Thyroid gland (tissue), 4 donors: Measurements from ENCODE around the gene CAMTA1. TPM values are rescaled to one million over a fixed set of nuclear protein-coding genes. Genes with fewer than 3 reads are reported as not detected.

ENCODE experiments used
- DNase-seq, 2 donors: peaks; one replicate each; pipeline ENCODE4 v3.0.0-alpha.2; 2019
- H3K27ac ChIP-seq, 3 donors: fragments of 200-600 bp; sonication (generic); 1 replicate in 2 of 3; 2 replicates in 1 of 3; pipeline ENCODE4 v1.5.1; 2016 to 2019; ENCODE audit warnings: mild to moderate bottlenecking in 1 of 3, moderate library complexity in 1 of 3
- H3K27me3 ChIP-seq: fragments of 200-600 bp; sonication (generic); one replicate; pipeline ENCODE4 v1.5.1; 2019
- H3K36me3 ChIP-seq, 2 donors: fragments of 200-600 bp; sonication (generic); one replicate each; pipeline ENCODE4 v1.5.1; 2016 to 2019
- H3K4me1 ChIP-seq, 2 donors: fragments of 200-600 bp; sonication (generic); one replicate each; pipeline ENCODE4 v1.5.1; 2017 to 2019
- H3K4me3 ChIP-seq, 3 donors: fragments of 200-600 bp; sonication (generic); replicated peaks in 1 of 3; 1 replicate in 2 of 3; 2 replicates in 1 of 3; pipeline ENCODE4 v1.5.1; 2016; ENCODE audit warnings: mild to moderate bottlenecking in 1 of 3
- H3K9me3 ChIP-seq: fragments of 200-600 bp; sonication (generic); one replicate; pipeline ENCODE4 v1.5.1; 2017
- CTCF ChIP-seq, 6 experiments: fragments of 200-600 bp in 3 of 6; fragments of 450-650 bp in 3 of 6; sonication (generic) in 3 of 6; IDR thresholded peaks; one replicate each; pipeline ENCODE4 v1.5.1; 2016 to 2019; ENCODE audit warnings: antibody characterized with exemption in 6 of 6, mild to moderate bottlenecking in 2 of 6, inconsistent platforms in 1 of 6, moderate library complexity in 1 of 6
- POLR2A ChIP-seq, 2 donors: fragments of 450-650 bp; IDR thresholded peaks; one replicate each; pipeline ENCODE4 v1.6.1; 2017; ENCODE audit warnings: antibody characterized with exemption in 2 of 2, mild to moderate bottlenecking in 2 of 2, moderate library complexity in 1 of 2
- WGBS, 2 donors: methylation state at CpG; one replicate each; pipeline ENCODE4 v1.1.5; 2017; 5-methylcytosine and 5-hydroxymethylcytosine counted together
- intact Hi-C: fragments of 100-400 bp; cut with DNase I; formaldehyde crosslinking; loops from one replicate; pipeline ENCODE4 v1.15.1; 2023
- small RNA-seq: library from RNA; depleted of rRNA; stranded (forward); fragments of <200 nt; gene quantifications from one replicate; pipeline ENCODE3, GENCODE V24; 2016
- total RNA-seq, 4 donors: library from RNA; depleted of rRNA; stranded (reverse); fragments of >200 nt; gene quantifications; one replicate each; pipeline ENCODE4 v1.2.3, GENCODE V29; 2016

The CAMTA1 gene
- total RNA-seq, 4 donors from 2014 or later, result 63.9 to 124 (median 101) TPM

- DNase-seq, result no peak
- intact Hi-C loops, result no loop called here
- WGBS, 2 donors, result 93 to 94% methylated on average over 6 of the region's 6 CpGs
- H3K4me3 ChIP-seq, result no peak overlapping the region
- TF ChIP-seq POLR2A (IDR thresholded peaks at IDR 0.05) (no peak), CTCF (IDR thresholded peaks at IDR 0.05) (no peak)
- H3K27ac ChIP-seq, result no peak overlapping the region
- H3K4me1 ChIP-seq, result no peaks in the 10 kb centered on the region
- no peaks in the 10 kb centered on the region for H3K9me3 ChIP-seq
- no peaks in the 10 kb centered on the region for H3K27me3 ChIP-seq
- H3K36me3 ChIP-seq, result peaks cover 22 to 51% of the 10 kb centered on the region in 2 donors
Observed at GRCh38 chr1:7811476-7811875, 1026.2 kb downstream of the CAMTA1 start.

GRCh38 chr1:7813677-7814373 is 1028.6 kb downstream of the CAMTA1 start:
- 98% methylated on average over 3 of the region's 3 CpGs for WGBS, 2 donors
- Histone ChIP-seq H3K36me3 (peaks cover 22 to 40% of the 10 kb centered on the region in 2 donors), H3K4me1 (no peaks in the 10 kb centered on the region), H3K4me3 (no peak overlapping the region), H3K27me3 (no peaks in the 10 kb centered on the region), H3K9me3 (no peaks in the 10 kb centered on the region), H3K27ac (no peak overlapping the region)
- TF ChIP-seq CTCF (IDR thresholded peaks at IDR 0.05), result no peak
- no peak for TF ChIP-seq POLR2A (IDR thresholded peaks at IDR 0.05)
- DNase-seq, result no peak
- intact Hi-C loops, result no loop called here

Small RNAs within 50 kb of the gene (small RNA-seq; reads per million reads assigned to genes)
- not detected for gene AL359881.1
- not detected for gene AL590128.1
- gene RNU1-8P, result not detected

Other genes starting within 250 kb of the CAMTA1 start
- gene NOL9, start 230.9 kb upstream of the CAMTA1 start, total RNA-seq, result 10 to 100 TPM; 20.1 to 41.6 (median 23.6) TPM
- not detected for gene TAS1R1, start 230.1 kb upstream of the CAMTA1 start, total RNA-seq
- gene ZBTB48, start 205.5 kb upstream of the CAMTA1 start, total RNA-seq, result 10 to 100 TPM; 22.7 to 33.8 (median 29.4) TPM
- 10 to 100 TPM; 34.9 to 68.4 (median 44.6) TPM for gene KLHL21, start 182.6 kb upstream of the CAMTA1 start, total RNA-seq
- gene PHF13, start 171.7 kb upstream of the CAMTA1 start, total RNA-seq, result 10 to 100 TPM in 1 of 4 donors, 1 to 10 TPM in 3; 7.8 to 14.1 (median 9.5) TPM
- 10 to 100 TPM; 21.2 to 35.3 (median 30.5) TPM for gene THAP3, start 160.6 kb upstream of the CAMTA1 start, total RNA-seq
- gene DNAJC11, start 83.6 kb upstream of the CAMTA1 start, total RNA-seq, result 10 to 100 TPM; 28.2 to 45.5 (median 35.9) TPM